Measurements from ENCODE around the gene CYB5R4.

GRCh38 chr6:83976871-83977270 is 117.4 kb downstream of the CYB5R4 start:
- TF ChIP-seq EZH2phosphoT487 (IDR thresholded peaks at IDR 0.05; ENCODE audit: low read depth, severe bottlenecking, unreplicated experiment) (no peak), EZH2 (IDR thresholded peaks at IDR 0.05; ENCODE audit: borderline replicate concordance) (no peak)
- TF ChIP-seq, protein P1, sequence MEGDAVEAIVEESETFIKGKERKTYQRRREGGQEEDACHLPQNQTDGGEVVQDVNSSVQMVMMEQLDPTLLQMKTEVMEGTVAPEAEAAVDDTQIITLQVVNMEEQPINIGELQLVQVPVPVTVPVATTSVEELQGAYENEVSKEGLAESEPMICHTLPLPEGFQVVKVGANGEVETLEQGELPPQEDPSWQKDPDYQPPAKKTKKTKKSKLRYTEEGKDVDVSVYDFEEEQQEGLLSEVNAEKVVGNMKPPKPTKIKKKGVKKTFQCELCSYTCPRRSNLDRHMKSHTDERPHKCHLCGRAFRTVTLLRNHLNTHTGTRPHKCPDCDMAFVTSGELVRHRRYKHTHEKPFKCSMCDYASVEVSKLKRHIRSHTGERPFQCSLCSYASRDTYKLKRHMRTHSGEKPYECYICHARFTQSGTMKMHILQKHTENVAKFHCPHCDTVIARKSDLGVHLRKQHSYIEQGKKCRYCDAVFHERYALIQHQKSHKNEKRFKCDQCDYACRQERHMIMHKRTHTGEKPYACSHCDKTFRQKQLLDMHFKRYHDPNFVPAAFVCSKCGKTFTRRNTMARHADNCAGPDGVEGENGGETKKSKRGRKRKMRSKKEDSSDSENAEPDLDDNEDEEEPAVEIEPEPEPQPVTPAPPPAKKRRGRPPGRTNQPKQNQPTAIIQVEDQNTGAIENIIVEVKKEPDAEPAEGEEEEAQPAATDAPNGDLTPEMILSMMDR (IDR thresholded peaks at IDR 0.05; ENCODE audit: poor library complexity) = no peak

Measured in hepatocyte (in vitro differentiated cells).